Dedifferentiated amniotic fluid mesenchymal stem cell (primary cell): Measurements from ENCODE around the gene SRC.

Experiments
- DNase-seq: peaks from one replicate; pipeline ENCODE4 v3.0.0-alpha.2; 2016; ENCODE audit errors: extremely low spot score

Gene SRC

GRCh38 chr20:37350649-37351574, 5.0 kb downstream of the SRC start:
- DNase-seq = no peak

DNA sequence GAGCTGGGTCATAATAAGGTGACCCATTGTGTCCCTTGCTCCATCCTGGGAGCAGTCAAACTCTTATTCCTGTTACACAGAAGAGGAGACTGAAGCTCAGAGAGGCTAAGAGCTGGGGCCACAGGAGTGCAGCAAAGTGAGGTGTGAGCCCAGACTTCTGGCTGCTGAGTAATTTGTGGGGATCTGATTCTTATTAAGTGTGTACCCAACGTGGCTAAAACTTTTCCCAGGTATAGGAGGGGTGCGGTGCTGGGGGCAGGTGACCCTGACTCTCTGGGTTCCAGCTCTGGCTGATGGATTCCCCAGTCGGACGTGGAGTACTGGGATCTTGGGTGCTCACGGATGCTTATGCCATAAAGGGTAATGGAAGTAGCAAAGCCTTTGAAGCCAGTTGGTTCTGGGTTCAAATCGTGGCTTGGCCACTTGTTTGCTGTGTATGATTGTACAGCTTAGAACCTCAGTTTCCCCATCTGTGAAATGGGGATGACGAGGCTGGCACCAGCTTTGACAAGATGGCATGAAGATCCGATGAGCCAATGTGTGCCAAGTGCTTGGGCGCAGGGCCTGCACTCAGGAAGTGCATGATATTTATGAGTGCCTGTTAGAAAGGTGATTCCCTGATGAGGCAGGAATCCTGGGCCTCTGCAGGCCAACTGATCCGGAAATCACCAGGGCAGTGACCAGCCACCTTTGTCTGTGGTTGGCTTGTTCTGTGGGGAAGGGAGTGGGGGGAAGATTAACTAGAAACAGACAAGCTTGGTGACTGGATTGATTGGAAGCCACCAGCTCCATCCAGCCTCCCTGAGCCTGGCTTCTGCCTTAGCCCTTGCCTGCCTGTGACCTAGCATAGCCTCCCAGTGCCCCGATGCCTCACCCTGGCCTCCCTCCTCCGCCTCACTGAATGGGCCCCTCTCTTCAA, 6.0 kb downstream of the SRC start:
- no peak for DNase-seq

- DNase-seq = no peak
These were observed 6.7 kb downstream of the SRC start for GRCh38 chr20:37352608-37352980.

GRCh38 chr20:37353285-37353849, 7.4 kb downstream of the SRC start:
- no peak for DNase-seq

GRCh38 chr20:37354210-37355195, 8.6 kb downstream of the SRC start:
- no peak for DNase-seq

GRCh38 chr20:37355252-37356180, 9.6 kb downstream of the SRC start:
- DNase-seq = no peak

GRCh38 chr20:37356387-37356786, 10.4 kb downstream of the SRC start:
- DNase-seq = no peak

DNA sequence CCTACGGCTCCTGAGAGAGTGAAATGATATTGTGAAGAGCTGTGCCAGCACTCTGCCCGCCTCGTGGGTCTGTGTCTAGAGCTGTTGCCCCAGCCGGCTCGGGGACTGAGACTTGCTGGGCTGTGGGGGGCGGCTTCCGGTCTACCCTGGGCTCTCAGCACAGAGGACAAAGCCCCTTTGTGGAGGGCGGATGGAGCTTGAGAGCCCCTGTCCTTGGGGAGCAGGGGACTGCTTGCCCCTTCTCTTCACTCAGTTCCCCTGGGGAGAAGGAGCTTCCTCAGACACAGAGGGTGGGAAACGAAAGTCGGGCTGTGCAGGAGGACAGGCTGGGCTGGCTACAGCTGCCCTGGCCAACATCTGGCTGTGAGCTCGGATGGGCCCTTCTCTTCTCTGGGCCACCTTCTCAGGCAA, 11.0 kb downstream of the SRC start:
- no peak for DNase-seq

DNA sequence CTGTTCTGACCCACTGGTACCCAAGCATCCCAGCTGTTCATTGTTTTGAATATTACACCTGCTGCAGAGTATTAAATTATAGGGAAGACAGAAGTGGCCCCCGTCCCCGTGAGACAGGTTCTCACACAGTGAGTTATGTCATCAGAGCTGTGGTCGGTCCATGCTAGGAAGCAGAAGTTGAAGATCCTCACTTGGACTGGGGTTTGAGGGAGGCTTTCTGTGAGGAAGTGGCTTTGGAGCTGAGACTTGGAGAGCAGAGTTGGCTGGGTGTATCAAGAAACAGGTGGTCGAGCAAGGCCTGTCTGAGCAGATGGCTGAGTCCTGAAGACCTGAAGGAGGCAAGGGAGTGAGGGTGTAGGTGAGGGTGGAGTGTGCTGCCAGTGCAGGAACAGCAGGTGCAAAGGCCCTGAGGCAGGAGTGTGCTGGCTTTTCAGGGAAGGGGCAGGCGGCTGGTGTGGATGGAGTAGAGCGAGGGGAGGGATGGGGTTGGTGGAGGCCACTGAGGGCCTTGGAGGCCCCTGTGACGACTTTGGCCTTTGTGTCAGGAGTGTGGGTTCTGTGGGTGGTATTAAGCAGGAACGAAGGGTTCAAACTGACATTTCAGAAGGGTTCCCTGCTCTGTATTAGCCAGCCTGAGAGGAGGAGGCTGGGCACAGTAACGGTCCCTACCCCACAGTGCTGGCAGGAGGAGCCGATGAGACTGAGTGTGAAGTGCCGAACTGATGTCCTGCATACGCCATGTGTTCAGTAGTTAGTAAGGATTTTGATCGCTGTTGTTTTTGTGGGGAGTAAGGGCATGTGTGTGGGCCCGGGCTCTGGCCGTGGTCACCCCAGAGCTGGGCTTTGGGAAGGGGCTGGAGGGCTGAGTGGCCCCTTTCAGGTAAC, 11.8 kb downstream of the SRC start:
- DNase-seq = no peak

- DNase-seq = no peak
These were observed 12.6 kb downstream of the SRC start for GRCh38 chr20:37358366-37359150.

DNA sequence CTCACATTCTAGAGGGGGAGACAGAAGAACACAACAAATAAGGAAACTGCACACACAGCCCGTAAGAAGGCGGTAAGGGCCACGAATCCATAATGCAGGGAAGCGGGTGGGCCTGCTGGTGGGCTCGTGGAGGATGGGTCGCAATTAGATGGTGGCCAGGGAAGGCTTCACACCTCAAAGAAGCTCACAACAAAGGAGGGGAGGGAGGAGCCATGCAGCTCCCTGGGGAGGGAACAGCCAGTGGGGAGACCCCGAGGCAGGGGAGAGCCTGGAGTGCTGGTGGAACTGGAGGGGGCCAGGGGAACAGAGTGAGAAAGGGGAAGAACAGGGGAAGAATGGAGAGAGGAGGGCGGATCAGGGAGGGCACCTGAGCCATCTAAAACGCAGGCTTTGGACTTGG, 13.4 kb downstream of the SRC start:
- DNase-seq = no peak

DNA sequence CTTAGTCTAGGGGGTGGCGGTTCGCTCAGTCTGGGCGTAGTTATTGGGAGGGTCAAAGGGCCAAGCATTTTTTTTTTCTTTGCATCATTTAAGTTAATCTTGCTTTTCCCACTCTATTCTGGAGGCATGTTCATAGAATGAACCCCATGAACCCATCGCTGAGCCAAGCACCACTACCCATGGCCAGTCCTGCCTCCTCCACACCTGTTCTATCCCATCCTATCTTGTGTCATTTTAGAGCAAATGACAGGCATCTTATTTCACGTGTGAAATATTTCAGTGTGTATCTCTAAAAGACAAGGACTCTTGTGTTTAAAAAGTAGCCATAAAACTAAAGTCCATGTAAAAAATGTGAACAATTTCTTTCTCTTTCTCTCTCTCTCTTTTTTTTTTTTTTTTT, 13.9 kb downstream of the SRC start:
- no peak for DNase-seq

DNA sequence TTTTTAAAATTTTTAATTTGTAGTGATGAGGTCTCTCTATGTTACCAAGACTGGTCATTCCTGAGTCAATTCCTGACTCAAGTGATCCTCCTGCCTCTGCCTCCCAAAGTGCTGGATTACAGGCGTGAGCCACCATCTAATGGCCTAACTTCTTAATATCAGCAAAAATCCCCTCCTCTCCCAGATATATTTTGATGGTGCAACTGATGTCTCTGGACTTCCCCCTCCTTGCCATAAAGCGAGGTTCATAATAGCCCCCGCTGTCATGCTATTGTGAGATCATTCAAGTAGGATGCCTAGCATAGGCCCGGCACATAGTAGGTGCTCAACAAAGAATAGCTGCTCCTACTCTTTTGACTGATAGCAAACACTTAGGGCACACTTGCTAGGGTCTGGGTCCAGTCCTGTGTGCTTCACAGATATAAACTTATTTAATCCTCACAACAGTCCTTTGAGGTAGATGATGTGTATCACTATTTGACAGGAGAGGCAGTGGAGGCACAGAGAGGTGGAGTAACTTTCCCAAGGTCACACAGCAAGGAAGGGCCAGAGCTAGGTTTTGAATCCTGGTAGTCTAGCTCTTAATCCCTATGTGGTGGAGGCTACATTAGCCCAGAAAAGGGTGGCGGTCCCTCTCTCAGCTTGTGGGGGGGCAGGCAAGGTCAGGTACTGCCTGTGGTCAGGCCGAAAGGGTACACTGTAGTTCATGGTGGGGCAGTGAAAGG, 14.6 kb downstream of the SRC start:
- DNase-seq = no peak

GRCh38 chr20:37361336-37361735, 15.4 kb downstream of the SRC start:
- DNase-seq = no peak

GRCh38 chr20:37362231-37362792, 16.4 kb downstream of the SRC start:
- DNase-seq = no peak

DNA sequence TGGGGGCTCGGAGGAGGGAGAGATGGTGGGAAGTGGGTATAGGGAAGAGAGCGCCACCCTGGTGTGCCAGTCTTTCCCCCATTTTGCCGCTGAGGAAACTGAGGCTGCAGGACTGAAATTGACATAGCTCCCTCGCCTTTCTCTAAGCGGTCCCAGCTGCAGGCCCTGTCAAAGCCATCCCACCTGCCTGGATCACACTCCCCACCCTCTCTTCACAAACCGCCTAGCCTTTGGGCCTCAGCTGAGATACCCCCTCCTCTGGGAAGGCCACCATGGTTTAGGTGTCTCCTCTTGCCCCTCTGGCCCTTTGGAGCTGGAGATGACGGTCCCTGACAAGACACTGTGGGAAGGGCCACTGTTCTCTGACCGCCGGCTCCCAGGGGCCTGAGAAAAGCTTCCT, 16.9 kb downstream of the SRC start:
- DNase-seq = no peak
